Upper lobe of left lung (tissue), 4 donors: ENCODE results near the gene UIMC1.

Experiments
- EP300 ChIP-seq, 4 donors: sonication (generic); formaldehyde crosslinking; IDR thresholded peaks; one replicate each; pipeline ENCODE4 v1.5.1; 2017; ENCODE audit warnings: antibody characterized with exemption in 4 of 4, control low read depth in 2 of 4
- POLR2A ChIP-seq, 4 donors: fragments of 450-650 bp; IDR thresholded peaks; one replicate each; pipeline ENCODE4 v1.5.1; 2016 to 2017; ENCODE audit warnings: antibody characterized with exemption in 4 of 4, mild to moderate bottlenecking in 2 of 4
- POLR2AphosphoS5 ChIP-seq, 2 donors: sonication (generic); formaldehyde crosslinking; IDR thresholded peaks; one replicate each; pipeline ENCODE4 v1.5.1; 2017; ENCODE audit warnings: antibody characterized with exemption in 2 of 2
- TF ChIP-seq, protein P1 (sequence below), 6 experiments: fragments of 450-650 bp in 4 of 6; fragments of 200-600 bp in 2 of 6; sonication (generic) in 2 of 6; IDR thresholded peaks; one replicate each; pipeline ENCODE4 v1.5.1; 2016 to 2019; ENCODE audit warnings: antibody characterized with exemption in 6 of 6

DNA sequence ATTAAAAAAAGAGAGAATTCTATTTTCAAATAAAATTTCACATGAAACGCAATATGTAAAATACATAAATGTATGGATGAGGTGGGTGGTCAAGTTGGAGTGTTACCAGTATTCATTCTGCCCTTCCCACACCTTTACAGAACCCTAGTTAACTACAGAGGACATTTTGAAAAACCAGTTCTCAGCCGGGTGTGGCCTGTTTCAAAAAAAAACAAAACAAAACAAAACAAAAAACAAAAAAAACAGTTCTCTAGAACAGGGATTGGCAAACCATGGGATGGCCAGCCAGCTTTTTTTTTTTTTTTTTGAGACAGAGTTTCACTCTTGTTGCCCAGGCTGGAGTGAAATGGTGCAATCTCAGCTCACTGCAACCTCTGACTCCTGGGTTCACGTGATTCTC lies 79.0 kb downstream of the UIMC1 start:
- TF ChIP-seq, protein P1, sequence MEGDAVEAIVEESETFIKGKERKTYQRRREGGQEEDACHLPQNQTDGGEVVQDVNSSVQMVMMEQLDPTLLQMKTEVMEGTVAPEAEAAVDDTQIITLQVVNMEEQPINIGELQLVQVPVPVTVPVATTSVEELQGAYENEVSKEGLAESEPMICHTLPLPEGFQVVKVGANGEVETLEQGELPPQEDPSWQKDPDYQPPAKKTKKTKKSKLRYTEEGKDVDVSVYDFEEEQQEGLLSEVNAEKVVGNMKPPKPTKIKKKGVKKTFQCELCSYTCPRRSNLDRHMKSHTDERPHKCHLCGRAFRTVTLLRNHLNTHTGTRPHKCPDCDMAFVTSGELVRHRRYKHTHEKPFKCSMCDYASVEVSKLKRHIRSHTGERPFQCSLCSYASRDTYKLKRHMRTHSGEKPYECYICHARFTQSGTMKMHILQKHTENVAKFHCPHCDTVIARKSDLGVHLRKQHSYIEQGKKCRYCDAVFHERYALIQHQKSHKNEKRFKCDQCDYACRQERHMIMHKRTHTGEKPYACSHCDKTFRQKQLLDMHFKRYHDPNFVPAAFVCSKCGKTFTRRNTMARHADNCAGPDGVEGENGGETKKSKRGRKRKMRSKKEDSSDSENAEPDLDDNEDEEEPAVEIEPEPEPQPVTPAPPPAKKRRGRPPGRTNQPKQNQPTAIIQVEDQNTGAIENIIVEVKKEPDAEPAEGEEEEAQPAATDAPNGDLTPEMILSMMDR (IDR thresholded peaks at IDR 0.05) = no peak
- no peak for TF ChIP-seq POLR2A (IDR thresholded peaks at IDR 0.05)
- no peak for TF ChIP-seq POLR2AphosphoS5 (IDR thresholded peaks at IDR 0.05)
- no peak for TF ChIP-seq EP300 (IDR thresholded peaks at IDR 0.05)
